GM12878 (cell line): ENCODE data around the gene ZNF473.
"Not testable (repeated sequence)": the region's sequence is repeated elsewhere in the genome, so short reads cannot be mapped to it uniquely, and the experiment has no call there.

Experiments used
- CBFB ChIP-seq: IDR thresholded peaks from 2 replicates; pipeline ENCODE4 v1.6.1; 2016; ENCODE audit warnings: antibody characterized with exemption, low read depth
- CTCF ChIP-seq, 3 experiments: IDR thresholded peaks in 2 of 3; conservative IDR thresholded peaks in 1 of 3; 2 replicates each; pipeline ENCODE4 v1.5.1; 2011; ENCODE audit warnings: low read depth in 3 of 3, low read length in 3 of 3, mild to moderate bottlenecking in 3 of 3, control low read depth in 2 of 3, moderate library complexity in 2 of 3, inconsistent platforms in 1 of 3, mixed read lengths in 1 of 3; ENCODE audit not compliant: control insufficient read depth in 2 of 3, insufficient read depth in 1 of 3; ENCODE audit errors: extremely low read depth in 1 of 3
- ETV6 ChIP-seq, 2 experiments: fragments of 450-650 bp in 1 of 2; IDR thresholded peaks in 1 of 2; conservative IDR thresholded peaks in 1 of 2; 2 replicates each; pipeline ENCODE4 v1.6.1; 2014; ENCODE audit warnings: antibody characterized with exemption in 1 of 2, borderline replicate concordance in 1 of 2, low read depth in 1 of 2, mild to moderate bottlenecking in 1 of 2, moderate library complexity in 1 of 2
- GABPA ChIP-seq: IDR thresholded peaks from 2 replicates; pipeline ENCODE4 v1.6.1; 2014; ENCODE audit warnings: antibody characterized with exemption, low read depth, mild to moderate bottlenecking, inconsistent platforms
- POLR2A ChIP-seq: IDR thresholded peaks from 2 replicates; pipeline ENCODE4 v1.6.1; 2011; ENCODE audit warnings: low read depth, mild to moderate bottlenecking, low read length
- POLR2AphosphoS5 ChIP-seq: IDR thresholded peaks from 2 replicates; pipeline ENCODE4 v1.6.1; 2011; ENCODE audit warnings: mild to moderate bottlenecking, low read length, inconsistent platforms

- not testable (repeated sequence) for TF ChIP-seq ETV6 (conservative IDR thresholded peaks at IDR 0.05 in 1 of 2, IDR thresholded peaks at IDR 0.05 in 1 of 2; ENCODE audit: borderline replicate concordance in 1 of 2, low read depth in 1 of 2); GABPA; CBFB; POLR2AphosphoS5; POLR2A
- peak; percentile 3 to 27 (median 21); a peak in 2 of 6 replicates for TF ChIP-seq CTCF (IDR thresholded peaks at IDR 0.05 in 2 of 3, conservative IDR thresholded peaks at IDR 0.05 in 1 of 3; ENCODE audit: control insufficient read depth in 2 of 3, extremely low read depth in 1 of 3, insufficient read depth in 1 of 3, low read depth in 3 of 3, low read length in 3 of 3)
Observed at GRCh38 chr19:50090706-50091105, 64.9 kb downstream of the ZNF473 start.
